IPS-NIHi11 (cell line): ENCODE measurements around the gene ELFN1.
A peak's percentile ranks its signal among the peaks of the same experiment; 100 is the strongest.

Source experiments
- DNase-seq: peaks from one replicate; pipeline ENCODE4 v3.0.0; 2012; ENCODE audit warnings: mixed read lengths, low spot score

ELFN1 gene

DNA sequence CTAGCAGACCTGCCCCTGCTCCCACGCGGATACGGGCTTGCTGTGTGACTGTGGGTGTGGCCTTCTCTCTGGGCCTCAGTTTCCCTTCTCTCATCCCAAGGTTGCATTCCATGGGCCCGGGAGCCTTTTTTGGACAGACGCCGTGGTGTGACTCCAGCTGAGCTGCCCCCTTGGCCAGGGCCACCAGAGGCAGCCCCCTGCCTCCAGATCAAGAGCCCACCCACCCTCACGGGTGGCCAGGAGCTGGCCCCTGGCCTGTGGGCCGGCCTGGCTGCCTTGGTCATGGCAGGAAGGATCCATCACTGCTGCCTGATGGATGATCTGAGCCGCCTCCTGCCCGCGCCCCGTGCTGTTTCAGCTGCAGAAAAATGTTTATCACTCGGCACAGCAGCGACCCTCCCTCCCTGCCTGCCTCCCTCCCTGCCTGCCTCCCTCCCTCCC is 27.8 kb upstream of the ELFN1 start:
- DNase-seq, result no peak

GRCh38 chr7:1643270-1644092 is 26.6 kb upstream of the ELFN1 start:
- DNase-seq, result no peak

DNA sequence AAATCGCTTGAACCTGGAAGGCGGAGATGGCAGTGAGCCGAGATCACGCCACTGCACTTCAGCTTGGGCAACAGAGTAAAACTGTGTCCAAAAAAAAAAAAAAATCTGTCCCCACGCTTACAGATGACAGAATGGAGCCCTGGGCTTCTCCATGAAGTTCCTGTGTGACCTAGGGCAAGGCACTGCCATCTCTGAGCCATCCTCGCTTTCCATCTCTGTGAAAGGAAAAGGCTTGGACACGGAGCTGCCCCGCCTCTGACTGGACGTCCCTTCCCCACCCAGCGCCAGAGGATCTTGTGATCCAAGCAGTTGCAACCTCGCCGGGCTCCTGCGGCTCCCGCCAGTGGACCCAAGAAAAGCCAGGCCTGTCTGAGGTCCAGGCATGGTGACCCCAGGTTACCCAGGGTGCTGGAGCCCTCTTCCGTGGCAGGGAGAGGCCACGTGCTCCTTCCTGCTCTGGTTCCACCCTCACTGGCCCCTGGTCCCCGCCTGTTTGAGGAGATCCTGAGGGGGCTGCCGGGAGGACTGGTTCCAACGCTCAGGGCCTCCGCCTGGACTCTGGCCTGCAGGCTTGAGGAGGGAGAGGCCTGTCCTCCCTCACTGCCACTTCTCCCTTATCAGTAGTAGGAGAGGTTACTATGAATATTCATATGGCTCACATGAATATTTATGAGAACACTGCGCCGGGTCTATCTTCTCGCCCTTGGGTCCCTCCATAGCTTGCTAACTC is 25.6 kb upstream of the ELFN1 start:
- no peak for DNase-seq

GRCh38 chr7:1645071-1645409 is 25.0 kb upstream of the ELFN1 start:
- no peak for DNase-seq

- DNase-seq, result no peak
Measured at GRCh38 chr7:1645476-1645875, 24.6 kb upstream of the ELFN1 start.

GRCh38 chr7:1646391-1646790 is 23.7 kb upstream of the ELFN1 start:
- DNase-seq, result no peak

- no peak for DNase-seq
Measured at GRCh38 chr7:1646957-1647891, 22.9 kb upstream of the ELFN1 start.

DNA sequence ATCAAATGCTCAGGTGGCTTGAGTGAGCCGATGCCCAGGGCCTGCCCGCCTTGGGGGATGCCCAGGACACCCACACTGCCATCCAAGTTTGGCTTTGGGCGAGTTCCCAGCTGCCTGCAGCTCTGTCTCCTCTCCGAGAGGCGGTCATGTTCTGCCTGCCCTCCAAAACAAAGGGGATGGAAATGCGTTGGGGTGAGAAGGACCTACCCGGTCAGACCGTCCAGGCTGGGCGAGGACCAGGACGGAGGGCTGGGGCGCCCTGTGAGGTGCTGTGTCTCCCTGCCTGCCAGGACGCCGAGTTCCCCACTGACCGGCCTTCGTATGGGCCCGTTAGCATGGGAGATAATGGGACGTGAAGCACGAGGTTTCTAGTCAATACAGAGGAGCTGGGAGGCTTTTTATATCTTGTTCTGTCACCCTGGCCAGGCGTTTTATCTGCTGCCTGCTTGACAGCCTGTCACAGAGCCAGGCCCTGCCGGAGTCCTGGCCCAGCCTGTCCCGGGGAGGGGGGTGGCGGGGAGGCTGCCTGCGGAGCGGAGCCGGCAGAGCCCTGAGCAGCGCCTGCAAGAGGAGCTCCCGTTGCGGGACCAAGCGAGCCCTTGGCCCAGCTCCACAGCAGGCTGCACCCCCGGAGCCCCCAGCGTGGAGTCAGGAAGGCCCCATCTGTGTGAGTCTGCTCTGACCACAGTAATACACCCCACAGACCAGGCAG is 22.0 kb upstream of the ELFN1 start:
- no peak for DNase-seq

GRCh38 chr7:1649751-1650326 is 20.2 kb upstream of the ELFN1 start:
- no peak for DNase-seq

DNA sequence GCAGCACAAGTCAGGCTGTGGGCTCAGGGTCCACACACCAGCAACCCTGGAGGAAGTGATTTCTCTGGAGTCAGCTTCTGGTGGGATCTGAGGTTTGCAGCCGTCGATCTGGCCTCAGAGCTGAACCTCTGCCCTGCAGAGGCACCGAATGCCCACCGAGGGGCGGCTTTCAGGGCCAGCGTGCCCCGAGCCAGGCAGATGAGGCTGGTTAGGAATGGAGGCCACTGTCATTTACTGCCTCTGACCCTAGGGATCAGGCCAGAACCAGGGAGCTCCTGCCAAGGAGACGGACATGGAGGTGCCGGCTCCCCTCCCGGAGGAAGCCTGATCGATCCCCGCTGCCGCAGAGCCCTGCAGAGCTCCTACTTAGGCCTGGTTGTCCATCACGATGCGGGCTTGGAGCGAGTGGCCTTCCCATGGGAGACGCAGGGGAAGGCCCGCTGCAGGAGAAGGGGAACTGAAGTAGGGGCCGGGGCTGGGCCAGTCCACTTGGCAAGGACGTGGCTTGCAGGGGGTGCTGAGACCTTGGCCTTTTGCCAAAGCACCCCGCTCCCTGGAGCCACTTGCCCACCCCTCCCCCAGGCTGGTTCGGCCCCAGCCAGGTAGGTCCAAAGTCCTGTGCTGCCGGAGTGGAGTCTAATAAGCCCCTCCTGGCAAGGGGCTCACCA is 19.6 kb upstream of the ELFN1 start:
- DNase-seq, result peak; percentile 49

- DNase-seq, result no peak
Measured at GRCh38 chr7:1651031-1651446, 19.0 kb upstream of the ELFN1 start.

DNA sequence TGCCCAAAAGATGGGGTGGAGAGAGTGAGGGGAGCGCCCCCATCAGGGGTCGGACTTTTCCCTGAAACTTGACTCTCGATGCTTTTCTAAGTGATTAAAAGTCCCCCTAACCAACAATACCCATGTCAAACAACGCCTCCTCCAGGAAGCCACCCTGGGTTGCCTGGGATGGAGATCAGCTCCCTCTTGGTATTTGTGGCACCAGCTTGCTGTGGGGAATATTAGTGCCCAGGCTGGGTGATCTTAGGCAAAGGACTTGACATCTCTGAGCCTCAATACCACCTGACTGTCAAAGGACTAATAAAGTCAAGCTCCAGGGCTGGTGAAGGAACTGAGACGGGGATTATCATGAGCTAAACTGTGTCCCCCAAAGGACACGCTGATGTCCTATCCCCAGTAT is 18.2 kb upstream of the ELFN1 start:
- DNase-seq, result no peak

- no peak for DNase-seq
Measured at GRCh38 chr7:1653500-1653899, 16.6 kb upstream of the ELFN1 start.

GRCh38 chr7:1654111-1654510 is 16.0 kb upstream of the ELFN1 start:
- DNase-seq, result no peak

DNA sequence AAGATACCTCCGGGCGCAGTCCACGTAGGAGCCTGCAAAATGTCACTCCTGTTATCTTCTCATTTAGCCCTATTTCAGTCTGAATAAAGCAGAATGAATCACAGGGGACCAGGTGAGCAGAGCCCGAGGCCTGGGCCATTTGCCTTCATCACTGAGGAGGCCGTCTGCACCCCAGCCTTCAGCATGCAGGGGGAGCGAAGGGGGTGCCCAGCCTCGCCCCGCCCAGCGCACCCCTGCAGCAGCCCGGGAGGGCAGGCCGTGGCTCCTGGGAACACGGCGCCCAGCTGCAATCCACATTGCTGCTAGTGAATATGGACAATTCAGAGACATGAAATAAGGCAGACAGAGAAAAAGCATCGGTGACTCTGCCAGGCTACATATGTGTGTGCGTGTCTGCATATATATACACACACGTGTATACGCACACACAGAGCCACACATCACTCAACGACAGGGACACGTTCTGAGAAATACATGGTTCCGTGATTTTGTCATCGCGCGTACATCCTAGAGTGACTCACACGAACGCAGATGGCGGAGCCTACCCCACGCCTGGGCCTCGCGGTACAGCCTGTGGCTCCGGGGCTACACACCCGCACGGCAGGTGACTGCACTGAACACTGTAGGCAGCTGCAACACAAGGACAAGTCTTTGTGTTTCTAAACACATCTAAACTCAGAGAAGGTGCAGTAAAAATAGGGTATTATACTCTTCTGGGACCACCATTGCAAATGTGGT is 15.2 kb upstream of the ELFN1 start:
- DNase-seq, result no peak

- DNase-seq, result no peak
Measured at GRCh38 chr7:1659696-1660095, 10.4 kb upstream of the ELFN1 start.

DNA sequence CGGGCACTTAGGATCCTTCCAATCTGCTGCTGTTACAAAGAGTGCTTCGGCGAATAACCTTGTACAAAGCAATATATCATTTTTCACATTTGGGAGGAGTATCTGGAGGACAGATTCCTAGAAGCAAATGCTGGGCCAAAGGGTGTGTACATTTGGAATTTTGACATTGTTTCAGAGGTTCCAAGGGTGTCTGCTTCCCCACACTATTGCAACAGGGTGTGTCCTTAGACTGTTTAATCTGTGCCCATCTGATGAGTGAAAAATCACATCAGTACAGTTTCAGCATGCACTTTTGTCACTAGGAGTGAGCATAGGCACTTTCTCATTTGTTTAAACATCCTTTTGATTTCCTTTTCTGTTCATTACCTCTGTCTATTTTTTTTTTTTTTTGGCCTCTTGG is 8.6 kb upstream of the ELFN1 start:
- no peak for DNase-seq

- DNase-seq, result peak; percentile 3
Measured at GRCh38 chr7:1662101-1662500, 8.0 kb upstream of the ELFN1 start.

DNA sequence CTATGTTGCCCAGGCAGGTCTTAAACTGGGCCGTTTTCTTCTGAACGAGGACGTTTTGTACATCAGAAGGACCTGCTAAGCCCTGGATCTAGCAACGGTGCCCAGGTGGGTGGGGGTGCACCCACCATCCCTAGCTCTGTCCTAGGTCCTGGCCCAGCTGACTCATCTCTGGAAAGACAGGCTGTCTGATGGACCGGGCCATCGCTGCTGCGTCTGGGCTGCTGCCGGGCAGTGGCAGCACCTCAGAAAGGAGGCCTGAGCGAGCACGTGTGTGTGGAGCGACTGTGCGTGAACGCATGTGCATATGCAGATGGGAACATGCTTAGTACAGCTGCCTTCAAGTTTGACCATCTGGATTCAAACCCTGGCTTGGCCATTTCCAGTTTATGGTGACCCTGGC is 7.3 kb upstream of the ELFN1 start:
- DNase-seq, result peak; percentile 34

GRCh38 chr7:1663223-1663622 is 6.9 kb upstream of the ELFN1 start:
- DNase-seq, result peak; percentile 8
